SU-DHL-6 (cell line): Measurements from ENCODE around the gene IL2RG.

ENCODE experiments used
- EZH2phosphoT487 ChIP-seq: fragments of 200-600 bp; sonication (generic), shearing (Covaris generic); conservative IDR thresholded peaks from 2 replicates; pipeline ENCODE4 v1.6.1; 2018; ENCODE audit warnings: mild to moderate bottlenecking, antibody characterized with exemption, low read length, moderate library complexity, mixed read lengths
- TF ChIP-seq, protein P1 (sequence below): fragments of 200-600 bp; sonication (generic); IDR thresholded peaks from one replicate; pipeline ENCODE4 v1.5.1; 2017; ENCODE audit warnings: antibody characterized with exemption, mild to moderate bottlenecking, low read length, moderate library complexity; ENCODE audit not compliant: insufficient read depth, poor library complexity, severe bottlenecking

DNA sequence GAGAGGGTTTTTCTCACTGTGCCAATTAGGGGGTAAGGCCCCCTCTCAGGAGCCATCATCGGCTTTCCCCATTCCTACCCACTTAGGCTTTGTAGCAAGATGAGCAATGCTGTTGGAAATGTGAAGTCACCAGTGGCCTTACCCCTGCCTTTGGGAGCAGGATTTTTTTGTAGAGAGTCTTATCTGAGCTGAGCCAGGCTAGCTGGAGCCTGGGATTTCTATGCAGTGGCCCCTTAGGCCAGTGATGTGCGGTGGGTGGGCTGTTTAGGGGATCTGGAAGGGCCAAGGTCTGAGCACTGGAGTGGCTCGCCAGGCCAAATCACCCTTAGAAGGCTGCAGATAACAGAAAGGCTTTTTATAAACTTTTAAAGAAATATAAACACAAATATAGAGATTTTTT is 9.1 kb downstream of the IL2RG start:
- no peak for TF ChIP-seq EZH2phosphoT487
- TF ChIP-seq, protein P1, sequence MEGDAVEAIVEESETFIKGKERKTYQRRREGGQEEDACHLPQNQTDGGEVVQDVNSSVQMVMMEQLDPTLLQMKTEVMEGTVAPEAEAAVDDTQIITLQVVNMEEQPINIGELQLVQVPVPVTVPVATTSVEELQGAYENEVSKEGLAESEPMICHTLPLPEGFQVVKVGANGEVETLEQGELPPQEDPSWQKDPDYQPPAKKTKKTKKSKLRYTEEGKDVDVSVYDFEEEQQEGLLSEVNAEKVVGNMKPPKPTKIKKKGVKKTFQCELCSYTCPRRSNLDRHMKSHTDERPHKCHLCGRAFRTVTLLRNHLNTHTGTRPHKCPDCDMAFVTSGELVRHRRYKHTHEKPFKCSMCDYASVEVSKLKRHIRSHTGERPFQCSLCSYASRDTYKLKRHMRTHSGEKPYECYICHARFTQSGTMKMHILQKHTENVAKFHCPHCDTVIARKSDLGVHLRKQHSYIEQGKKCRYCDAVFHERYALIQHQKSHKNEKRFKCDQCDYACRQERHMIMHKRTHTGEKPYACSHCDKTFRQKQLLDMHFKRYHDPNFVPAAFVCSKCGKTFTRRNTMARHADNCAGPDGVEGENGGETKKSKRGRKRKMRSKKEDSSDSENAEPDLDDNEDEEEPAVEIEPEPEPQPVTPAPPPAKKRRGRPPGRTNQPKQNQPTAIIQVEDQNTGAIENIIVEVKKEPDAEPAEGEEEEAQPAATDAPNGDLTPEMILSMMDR = no peak
